HG03432 (cell line): ENCODE measurements around the gene BEX3.
"Not testable (repeated sequence)": the region's sequence is repeated elsewhere in the genome, so short reads cannot be mapped to it uniquely, and the experiment has no call there.

ENCODE experiments used
- ATAC-seq: cut with Tn5 transposase; IDR thresholded peaks from one replicate; pipeline ENCODE4 v1.9.1; 2021; ENCODE audit warnings: mild to moderate bottlenecking, moderate library complexity; ENCODE audit not compliant: unreplicated experiment

BEX3 gene

DNA sequence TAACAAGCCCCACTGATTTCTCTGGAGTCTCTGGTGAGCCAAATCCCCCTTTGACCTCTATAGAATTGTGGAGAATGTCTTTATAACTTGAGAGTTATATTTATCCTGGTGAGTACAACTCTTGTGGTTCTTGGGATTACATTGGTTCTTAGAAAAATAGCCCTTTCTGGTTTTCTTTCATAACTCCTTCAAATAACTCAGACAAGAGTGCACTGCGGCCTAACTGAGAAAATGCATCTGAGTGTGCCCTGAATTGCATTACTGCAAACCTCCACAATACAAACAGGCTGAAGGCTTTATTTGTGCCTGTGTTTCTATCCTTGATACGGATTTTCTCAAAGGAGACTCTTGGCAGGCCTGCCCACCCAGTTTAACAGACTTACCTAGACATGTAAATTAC lies 2.7 kb downstream of the BEX3 start:
- no peak for ATAC-seq

DNA sequence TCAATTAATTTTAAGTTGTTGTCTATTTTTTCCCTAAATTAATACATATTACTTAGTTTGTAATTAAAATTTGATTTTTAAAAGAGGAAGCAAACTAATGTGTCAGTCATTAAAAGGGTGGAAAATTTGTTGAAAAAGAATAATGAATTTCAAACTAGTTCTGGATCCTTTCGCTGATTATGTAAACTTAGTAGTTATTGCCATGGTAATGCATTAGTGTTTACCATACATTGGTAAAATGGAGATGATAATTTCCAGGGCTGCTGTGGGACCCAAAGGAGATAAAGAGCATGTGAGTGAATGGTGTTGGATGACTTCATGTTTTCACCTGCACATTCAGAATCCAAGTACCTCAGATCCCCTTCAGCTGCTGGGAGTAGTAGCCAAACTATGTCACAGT lies 6.5 kb downstream of the BEX3 start:
- ATAC-seq, result no peak

DNA sequence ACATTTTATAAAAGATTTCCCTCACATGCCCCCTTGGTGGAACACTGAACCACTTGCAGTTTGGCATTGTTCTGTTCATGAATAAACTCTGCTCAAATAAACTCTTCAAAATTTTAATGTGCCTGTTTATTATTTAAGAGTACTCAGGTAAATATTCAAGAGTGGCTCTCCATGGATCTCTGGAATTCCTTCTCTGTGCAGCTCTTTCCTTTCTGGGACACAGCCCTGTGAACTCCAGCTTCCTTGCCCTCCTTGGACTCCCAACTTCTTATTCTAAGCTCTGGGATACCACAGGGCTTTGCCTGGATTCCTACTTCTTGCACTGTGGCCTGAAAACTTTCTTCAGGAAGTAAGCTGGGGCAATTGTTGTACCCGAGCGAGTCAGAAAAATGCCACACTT lies 8.3 kb downstream of the BEX3 start:
- ATAC-seq, result no peak

DNA sequence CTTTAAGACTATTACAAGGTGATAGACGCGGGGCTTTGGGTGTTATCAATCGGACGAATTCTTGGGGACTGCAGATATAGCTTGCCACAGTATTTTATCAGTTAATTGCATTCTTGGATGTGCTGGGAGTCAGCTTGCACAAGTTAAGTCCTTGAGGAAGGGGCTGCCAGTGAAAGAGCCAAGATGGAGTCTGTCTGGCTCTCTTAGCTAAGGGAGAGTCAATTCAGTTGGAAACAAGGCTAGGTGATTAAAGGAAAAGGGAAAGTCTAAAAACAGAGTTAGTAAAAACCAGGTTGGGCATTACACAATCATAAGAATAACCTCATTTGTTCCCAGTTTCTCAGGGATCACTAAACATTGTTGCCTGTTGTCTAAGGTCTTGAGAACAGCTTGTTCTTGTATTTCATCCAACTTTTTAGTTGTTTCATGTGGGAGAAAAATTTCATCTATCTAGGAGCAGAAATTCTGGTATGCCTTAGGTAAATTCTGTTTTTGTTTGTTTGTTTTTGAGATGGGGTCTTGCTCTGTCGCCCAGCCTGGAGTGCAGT lies 9.0 kb downstream of the BEX3 start:
- ATAC-seq, result not testable (repeated sequence)

DNA sequence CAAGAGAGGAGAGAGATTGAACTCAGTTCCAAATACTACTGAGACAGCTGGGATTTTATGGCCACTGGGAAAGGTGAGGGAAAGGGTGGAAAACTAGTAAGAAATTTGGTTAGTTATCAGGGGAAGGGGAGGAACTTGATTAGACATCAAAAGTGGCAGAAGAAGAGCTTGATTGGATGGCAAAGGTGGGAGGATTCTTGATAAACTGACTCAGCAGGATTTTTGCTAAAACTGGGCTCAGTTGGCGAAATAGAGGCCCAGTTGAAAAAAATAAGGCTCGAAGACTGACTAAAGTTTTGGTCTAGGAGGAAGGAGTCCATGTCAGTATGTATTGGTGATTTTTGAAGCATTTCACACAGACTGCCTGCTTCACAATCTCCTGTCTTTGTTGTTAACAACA lies 10.0 kb downstream of the BEX3 start:
- ATAC-seq, result no peak

DNA sequence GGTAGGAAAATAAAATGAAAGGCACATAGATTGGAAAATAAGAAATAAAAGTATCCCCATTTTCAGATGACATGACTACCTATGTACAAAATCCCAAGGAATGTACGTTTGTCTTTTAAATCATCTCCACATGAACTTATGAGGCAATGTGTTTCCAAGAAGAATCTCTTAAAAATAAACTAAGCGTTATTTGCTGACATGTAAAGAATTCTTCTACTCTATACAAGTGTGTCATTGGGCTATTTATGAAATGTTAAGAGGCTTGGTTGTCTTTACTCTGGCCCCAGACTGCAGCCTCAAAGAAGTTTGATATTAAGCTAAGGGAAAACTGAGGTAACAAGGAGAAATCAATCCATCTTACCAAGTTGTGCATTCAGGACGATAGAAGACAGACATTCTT lies 17.1 kb downstream of the BEX3 start:
- no peak for ATAC-seq

DNA sequence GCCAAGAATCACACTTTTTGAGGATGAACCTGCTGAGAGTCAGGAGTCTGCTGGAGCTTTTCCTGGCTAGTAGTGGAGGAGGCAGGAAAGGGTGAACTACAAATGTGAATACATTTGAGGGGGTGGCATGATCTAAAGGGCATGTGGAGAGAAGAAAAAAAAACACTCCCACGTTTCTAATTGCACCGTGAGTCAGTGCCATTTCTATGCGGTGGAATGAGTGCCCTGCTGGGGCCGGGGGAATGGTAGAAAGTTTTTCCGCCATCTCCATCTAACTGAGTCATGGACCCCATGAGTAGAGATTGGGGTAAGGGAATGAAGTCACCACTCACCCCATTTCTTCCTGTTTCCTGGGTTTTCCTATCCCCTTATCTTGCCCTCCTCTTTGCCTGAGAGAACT lies 19.8 kb downstream of the BEX3 start:
- ATAC-seq, result no peak

DNA sequence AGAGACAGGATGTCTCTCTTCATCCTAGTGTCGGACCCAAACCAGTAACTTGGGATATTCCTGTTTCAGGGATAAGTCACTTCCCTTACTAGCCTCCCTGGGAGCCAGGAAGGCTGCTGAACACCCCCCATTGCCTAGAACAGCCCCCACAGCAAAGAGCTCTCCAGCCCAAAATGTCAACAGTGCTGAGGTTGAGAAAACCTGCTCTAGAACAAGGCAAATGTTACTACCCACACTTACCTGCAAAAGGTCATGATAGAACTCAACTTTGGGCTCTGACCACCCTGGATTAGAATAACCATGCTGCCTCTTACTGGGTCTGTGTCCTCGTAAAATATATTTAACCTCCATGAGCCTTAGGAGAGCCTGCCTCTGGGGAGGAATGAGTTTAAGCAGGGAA lies 20.3 kb downstream of the BEX3 start:
- no peak for ATAC-seq

DNA sequence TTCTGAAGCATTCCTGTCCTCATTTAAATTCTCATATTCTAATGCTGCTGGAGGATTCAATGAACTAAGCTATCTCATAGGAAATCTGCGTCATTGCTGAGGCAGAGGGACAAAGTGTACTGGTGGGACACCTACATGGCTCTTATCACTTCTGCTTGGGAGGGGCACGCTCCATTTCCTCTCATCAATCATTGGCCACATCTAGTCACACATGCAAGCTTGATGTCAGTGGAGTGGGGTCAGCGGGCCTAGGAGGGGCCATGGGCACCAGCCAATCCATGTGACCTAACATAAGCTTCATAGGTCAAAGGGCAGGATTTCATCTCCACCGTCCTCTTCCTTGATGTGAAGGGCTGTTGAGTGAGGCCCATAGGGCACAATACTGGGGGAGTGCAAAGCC lies 21.4 kb downstream of the BEX3 start:
- no peak for ATAC-seq

DNA sequence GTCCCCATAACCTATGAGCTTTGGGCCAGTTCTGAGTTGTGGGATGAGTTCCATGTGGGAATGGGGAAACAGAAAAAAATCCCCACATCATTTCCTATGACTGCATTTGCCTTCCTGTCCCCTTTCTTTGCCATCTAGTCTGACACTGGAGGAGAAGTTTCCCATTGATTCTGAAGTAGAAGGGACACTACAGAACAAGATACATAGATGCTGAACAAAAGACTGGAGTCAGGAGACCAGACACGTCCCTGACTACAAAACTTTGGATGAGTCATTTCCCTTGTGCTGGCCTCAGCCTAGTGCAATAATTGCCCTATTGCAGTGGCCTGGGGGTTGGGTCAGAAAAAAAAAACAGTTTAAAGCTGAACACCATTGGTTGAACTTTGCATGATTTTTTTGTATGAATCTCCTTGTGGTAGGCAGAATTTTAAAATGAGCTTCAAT lies 22.1 kb downstream of the BEX3 start:
- ATAC-seq, result no peak

DNA sequence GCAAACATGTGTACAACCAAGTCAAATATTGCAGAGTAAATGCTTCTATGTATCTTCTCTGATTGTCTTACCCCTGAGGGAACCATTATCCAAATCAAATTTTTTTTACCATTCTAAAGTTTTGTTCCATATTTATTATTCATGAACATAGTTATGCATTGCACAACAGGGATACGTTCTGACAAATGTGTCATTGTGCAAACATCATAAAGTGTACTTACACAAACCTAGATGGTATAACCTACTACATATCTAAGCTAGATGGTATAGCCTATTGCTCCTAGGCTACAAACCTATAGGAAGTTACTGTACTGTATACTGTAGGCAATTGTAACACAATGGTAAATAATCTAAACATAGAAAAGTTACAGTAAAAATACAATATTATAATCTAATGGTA lies 23.4 kb downstream of the BEX3 start:
- ATAC-seq, result no peak

DNA sequence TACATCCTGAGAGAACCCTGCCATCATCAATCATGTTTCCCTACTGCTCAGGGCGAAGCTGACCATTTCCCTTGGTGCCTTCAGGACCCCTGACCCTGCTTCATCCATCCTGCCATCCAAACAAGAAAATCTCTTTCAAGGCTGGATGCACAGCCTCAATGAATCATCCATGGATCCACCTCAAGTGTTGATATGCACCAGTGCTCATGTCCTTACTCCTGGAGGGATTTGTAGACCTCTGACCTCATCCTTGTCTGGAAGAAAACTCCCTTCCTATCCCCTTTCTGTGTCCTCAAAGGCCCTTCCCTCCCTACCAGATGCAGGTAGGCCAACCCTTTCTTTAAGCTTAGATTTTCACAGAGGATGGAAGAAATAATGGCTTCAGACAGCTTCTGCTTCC lies 24.6 kb downstream of the BEX3 start:
- no peak for ATAC-seq

DNA sequence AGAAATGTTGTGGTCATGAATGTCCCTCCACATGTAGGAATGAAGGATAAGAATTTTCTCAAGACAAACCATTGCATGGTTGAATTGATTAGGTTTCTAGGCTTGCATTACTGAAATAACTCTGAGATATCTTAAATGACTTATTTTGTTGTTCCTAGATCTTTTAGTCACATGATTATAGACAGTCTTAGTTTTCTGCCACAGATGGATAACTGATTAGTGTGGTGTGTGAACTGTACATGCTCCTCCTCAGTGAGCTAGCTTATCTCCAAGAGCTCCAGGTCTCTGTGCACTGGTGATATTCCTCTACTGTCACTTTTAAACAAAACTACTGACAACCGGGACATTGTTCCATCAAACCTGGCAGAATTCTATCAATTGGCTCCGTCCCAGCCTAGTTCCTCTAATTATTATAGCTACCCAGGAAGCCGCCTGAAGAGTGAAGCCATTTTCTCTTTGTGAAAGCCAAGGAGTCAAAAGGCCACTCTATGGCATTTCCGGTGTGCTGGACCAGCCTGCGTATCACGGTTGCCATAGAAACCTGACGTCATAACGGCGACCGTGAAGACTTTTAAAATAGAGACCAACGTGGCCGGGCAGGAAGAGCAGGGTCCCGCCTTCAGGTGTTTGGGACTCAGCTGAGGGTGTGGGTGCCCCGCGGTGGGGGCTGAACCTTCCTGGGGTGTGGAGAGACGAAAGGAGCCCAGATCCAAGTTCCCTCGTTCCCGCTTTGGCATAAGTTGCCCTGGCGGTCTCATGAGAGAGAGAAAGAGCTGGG lies 28.1 kb downstream of the BEX3 start:
- peak; percentile 99 for ATAC-seq

DNA sequence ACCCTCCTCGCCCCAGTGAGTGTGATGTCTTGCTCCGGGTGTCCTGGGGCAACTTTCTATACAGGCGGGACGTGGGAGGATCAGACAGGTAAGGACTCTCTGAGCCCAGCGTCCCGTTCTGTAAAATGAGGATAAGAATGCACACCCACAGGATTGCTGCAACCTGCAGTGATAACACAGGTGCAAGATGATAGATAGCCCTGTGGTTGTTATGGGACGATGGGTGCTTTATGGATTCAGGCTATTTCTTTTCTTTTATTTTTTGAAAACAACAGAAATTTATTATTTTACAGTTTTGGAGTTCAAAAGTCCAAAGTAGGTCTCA lies 28.6 kb downstream of the BEX3 start:
- ATAC-seq, result no peak

DNA sequence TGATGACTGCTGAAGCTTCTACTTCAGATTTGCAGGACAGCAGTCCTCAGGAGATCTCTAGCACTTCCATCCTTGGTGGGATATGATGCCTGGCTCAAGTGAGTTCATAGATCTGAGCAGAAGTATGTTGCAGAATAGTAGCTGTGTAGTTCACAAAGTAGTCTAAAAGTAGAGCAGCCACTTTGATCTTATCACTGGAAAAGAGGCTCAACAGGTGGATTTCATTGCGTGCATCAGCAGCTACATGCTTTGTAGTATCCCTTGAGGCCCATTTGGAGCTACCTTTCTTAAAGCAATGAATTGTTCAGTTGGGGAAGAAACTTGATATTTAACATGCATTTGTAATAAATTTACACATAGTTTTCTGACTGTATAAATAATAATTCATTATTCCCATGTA lies 29.9 kb downstream of the BEX3 start:
- no peak for ATAC-seq

DNA sequence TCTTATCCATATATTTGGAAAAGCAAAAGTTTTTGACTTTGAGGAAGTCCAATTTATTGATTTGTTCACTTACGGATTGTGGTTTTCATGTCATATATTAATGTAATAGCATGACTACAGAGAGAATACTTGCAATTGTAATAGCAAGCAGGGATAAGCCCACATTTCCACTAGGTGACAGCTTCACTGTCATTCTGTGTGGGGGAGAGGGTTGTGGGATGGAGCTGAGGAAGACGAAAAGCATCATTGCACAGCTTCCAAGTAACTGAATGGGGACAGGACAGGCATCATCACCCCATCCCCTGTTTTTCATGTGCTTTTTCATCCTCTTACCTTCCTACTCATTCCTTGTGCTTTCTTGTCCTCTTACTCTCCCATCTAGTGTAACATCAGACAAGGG lies 31.4 kb downstream of the BEX3 start:
- ATAC-seq, result no peak

DNA sequence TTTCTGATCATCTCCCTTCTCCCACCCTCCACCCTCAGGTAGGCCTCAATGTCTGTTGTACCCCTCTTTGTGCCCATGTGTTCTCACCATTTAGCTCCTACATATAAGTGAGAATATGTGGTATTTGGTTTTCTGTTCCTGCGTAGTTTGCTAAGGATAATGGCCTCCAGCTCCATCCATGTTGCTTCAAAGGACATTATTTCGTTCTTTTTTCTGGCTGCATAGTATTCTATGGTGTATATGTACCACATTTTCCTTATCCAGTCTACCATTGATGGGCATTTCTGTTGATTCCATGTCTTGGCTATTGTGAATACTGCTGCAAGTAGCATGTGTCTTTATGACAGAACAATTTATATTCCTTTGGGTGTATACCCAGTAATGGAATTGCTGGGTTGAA lies 35.4 kb downstream of the BEX3 start:
- not testable (repeated sequence) for ATAC-seq

DNA sequence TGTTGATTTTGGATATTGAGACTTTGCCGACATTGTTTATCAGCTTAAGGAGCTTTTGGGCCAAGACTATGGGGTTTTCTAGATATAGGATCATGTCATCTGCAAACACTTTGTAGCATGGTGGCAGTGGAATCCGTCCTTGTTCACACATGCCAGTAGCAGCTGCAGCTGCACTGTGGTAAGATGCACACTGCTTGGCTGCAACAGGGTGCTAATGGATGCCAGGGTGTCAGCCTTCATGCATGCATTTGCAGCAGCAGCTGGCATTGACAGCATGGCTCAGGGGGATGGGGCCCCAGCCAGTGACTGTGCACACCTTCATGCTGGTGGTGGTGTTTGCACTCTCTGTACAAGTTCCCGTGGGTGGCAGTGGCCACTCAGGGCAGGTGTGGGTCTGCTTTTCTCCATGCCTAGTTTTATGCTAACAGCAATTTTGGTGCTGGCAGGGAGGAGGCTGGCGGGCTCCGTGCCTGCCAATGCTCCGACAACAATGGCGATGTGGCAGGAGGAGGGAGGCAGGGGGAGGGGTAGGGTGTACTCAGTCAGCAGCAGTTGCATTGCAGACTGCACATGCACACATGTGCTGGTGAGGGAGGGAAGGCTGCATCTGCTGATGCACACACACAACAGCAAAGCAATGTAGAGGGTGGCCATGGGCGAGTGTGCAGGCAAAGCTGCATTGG lies 37.5 kb downstream of the BEX3 start:
- ATAC-seq, result no peak

DNA sequence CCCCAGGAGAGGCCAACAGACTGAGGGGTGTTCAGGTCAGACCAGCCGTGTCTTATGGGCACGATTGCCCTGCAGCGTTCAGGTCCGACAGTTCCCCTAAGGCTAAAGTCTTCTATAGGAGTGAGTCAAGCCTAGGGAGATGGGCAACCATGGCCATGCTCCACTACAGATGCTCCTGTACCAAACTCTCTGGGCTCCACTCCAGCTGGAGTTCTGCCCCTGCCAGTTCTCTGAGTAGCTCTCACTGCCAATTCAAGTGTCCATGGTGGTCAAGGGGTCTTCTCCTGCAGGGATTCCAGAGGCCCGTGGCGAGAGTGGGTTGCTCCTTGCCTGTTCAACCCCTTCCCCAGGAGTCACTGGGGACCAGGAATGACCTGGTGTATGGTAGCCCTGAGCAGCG lies 38.2 kb downstream of the BEX3 start:
- no peak for ATAC-seq

DNA sequence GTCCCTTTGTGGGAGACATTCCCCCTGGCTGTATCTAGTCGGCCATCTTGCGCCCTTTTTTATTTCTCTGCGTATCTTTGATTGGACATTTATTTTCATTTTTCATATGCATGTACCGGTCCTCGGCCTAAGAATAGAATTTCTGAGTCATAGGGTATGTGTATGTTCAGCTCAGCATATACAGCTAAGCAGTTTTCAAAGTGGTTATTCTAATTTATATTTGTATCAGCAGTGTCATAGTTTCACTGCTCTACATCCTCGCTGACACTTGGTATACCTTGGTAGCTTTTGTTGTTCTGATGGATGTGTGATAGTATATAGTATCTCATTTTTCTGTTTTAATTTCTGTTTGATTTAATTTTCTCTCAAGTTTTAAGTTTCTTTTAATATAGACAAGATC lies 38.7 kb downstream of the BEX3 start:
- ATAC-seq, result no peak

DNA sequence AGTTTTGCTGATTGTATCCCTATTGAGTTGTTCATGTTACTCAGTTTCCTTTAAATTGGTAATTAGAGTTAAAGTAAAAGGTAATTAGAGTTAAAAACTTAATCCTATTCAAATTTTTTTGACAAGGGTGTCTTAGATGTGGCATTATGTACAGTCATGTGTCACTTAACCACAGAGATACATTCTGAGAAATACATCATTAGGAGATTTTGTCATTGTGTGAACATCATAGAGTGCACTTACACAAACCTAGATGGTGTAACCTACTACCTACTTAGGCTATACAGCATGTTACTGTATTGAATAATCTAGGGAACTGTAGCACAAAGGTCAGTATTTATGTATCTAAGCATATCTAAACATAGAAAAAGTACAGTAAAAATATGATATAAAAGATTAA lies 39.2 kb downstream of the BEX3 start:
- ATAC-seq, result no peak

DNA sequence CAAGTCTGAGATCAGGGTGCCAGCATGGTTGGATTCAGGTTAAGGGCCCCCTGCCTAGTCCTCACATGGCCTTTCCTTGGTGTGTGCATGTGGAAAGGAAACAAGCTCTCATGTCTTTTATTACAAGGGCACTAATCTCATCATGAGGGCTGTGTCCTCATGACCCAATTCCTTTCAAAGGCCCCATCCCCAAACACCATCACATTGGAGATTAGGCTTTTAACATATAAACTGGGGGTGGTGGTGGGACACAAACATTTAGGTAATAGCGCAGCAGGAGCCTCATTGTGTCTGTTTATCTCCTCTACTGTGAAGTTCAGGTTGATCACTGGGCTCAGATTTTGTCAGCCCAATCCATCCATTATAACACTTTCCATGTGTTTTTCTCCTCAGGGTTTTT lies 41.0 kb downstream of the BEX3 start:
- ATAC-seq, result no peak

DNA sequence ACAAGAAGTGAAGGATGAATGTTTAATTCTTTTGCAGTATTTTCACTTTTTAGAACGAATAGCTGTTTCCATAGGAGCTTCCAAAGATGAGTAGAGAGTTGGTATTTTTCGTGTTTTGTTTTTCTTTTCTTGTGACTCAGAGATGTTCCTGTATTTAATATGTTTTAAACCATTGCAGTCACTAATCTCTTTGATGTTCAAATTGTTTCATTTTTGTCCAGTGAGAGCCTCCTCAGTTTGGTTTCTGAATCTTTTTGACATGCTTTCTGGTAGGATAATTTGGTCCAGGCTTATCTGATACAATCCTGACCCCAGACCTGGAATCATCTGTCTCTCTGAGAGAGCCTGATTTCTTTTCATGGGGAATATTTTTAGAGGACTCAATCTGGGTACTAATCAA lies 41.6 kb downstream of the BEX3 start:
- no peak for ATAC-seq
